Calu3 (cell line): ENCODE measurements around the gene CD101. TPM values are rescaled to one million over a fixed set of nuclear protein-coding genes. Genes with fewer than 3 reads are reported as not detected.

Experiments
- Bru-seq: library from RNA; stranded (reverse); fragments of 400-500 nt; gene quantifications from one replicate; lab custom pipeline; 2021; lab: Mats Ljungman, UMichigan
- BruChase-seq, 2 experiments: library from RNA; stranded (reverse); fragments of 400-500 nt; gene quantifications; one replicate each; lab custom pipeline; 2021; lab: Mats Ljungman, UMichigan
- BruUV-seq: library from RNA; stranded (reverse); fragments of 400-500 nt; replicated peaks from 2 replicates; lab custom pipeline; 2021; lab: Mats Ljungman, UMichigan
- CTCF ChIA-PET: fragments of 300-600 bp; sonication (Branson Sonifier 250); formaldehyde crosslinking; loops from one replicate; lab custom pipeline; 2022; ENCODE audit warnings: antibody characterized with exemption; lab: Charles Lee
- DNase-seq: peaks from one replicate; pipeline ENCODE4 v3.0.0; 2022
- H3K27ac Mint-ChIP-seq: one replicate; pipeline ENCODE4 v1.8.0; 2022; ENCODE audit warnings: mixed read lengths; ENCODE audit not compliant: unreplicated experiment
- H3K27me3 Mint-ChIP-seq: one replicate; pipeline ENCODE4 v1.8.0; 2022; ENCODE audit warnings: mixed read lengths; ENCODE audit not compliant: unreplicated experiment
- H3K36me3 Mint-ChIP-seq: one replicate; pipeline ENCODE4 v1.8.0; 2022; ENCODE audit warnings: mild to moderate bottlenecking, moderate library complexity, mixed read lengths; ENCODE audit not compliant: insufficient read depth, unreplicated experiment
- H3K4me1 Mint-ChIP-seq: one replicate; pipeline ENCODE4 v1.8.0; 2022; ENCODE audit warnings: mild to moderate bottlenecking, low read depth, mixed read lengths; ENCODE audit not compliant: unreplicated experiment
- H3K4me3 Mint-ChIP-seq: one replicate; pipeline ENCODE4 v1.8.0; 2022; ENCODE audit warnings: mild to moderate bottlenecking, low read depth, moderate library complexity, mixed read lengths; ENCODE audit not compliant: unreplicated experiment
- H3K9me3 Mint-ChIP-seq: one replicate; pipeline ENCODE4 v1.8.0; 2022; ENCODE audit warnings: low read depth, mixed read lengths; ENCODE audit not compliant: unreplicated experiment
- CTCF ChIP-seq: fragments of 200-600 bp; IDR thresholded peaks from one replicate; pipeline ENCODE4 v1.8.0; 2022; ENCODE audit warnings: antibody characterized with exemption; ENCODE audit not compliant: unreplicated experiment
- intact Hi-C: fragments of 100-400 bp; cut with micrococcal nuclease; formaldehyde crosslinking; loops from one replicate; pipeline ENCODE4 v1.10.0; 2022; ENCODE audit not compliant: unreplicated experiment
- long read RNA-seq: library from polyadenylated mRNA; stranded (forward); transcript quantifications from one replicate; pipeline ENCODE4 v2.0.0, GENCODE V29; 2022
- total RNA-seq: library from RNA; stranded (reverse); gene quantifications from 2 replicates; pipeline ENCODE4 v1.2.3, GENCODE V29; 2022

The CD101 gene, protein sequence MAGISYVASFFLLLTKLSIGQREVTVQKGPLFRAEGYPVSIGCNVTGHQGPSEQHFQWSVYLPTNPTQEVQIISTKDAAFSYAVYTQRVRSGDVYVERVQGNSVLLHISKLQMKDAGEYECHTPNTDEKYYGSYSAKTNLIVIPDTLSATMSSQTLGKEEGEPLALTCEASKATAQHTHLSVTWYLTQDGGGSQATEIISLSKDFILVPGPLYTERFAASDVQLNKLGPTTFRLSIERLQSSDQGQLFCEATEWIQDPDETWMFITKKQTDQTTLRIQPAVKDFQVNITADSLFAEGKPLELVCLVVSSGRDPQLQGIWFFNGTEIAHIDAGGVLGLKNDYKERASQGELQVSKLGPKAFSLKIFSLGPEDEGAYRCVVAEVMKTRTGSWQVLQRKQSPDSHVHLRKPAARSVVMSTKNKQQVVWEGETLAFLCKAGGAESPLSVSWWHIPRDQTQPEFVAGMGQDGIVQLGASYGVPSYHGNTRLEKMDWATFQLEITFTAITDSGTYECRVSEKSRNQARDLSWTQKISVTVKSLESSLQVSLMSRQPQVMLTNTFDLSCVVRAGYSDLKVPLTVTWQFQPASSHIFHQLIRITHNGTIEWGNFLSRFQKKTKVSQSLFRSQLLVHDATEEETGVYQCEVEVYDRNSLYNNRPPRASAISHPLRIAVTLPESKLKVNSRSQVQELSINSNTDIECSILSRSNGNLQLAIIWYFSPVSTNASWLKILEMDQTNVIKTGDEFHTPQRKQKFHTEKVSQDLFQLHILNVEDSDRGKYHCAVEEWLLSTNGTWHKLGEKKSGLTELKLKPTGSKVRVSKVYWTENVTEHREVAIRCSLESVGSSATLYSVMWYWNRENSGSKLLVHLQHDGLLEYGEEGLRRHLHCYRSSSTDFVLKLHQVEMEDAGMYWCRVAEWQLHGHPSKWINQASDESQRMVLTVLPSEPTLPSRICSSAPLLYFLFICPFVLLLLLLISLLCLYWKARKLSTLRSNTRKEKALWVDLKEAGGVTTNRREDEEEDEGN
- 0.31 and 0.76 TPM in 2 replicates for total RNA-seq
- Bru-seq, nascent RNA = percentile 26 among the genes with signal in this experiment
- BruChase-seq, experiment 1, labeled RNA remaining after a 6-hour chase = percentile 32 among the genes with signal in this experiment
- BruChase-seq, experiment 2, labeled RNA remaining after a 2-hour chase = percentile 30 among the genes with signal in this experiment
- long read RNA-seq = 0 reads

GRCh38 chr1:117001254-117001927, at the start of gene CD101:
Gene CD101, plus strand, starts transcription at chr1:117001760. Its CDS starts 58 bp downstream, at chr1:117001818.
- Mint-ChIP-seq H3K9me3 (no peaks in the 10 kb centered on the region), H3K4me3 (no peak within 1 kb of the TSS), H3K36me3 (peaks cover 12% of the 10 kb centered on the region), H3K4me1 (peaks cover 37% of the 10 kb centered on the region), H3K27ac (no peak within 1 kb of the TSS), H3K27me3 (no peaks in the 10 kb centered on the region)
- TF ChIP-seq CTCF = no peak
- BruUV-seq = no TSS peak
- CTCF ChIA-PET = no interaction called here
- intact Hi-C loops = no loop called here
- no peak for DNase-seq

DNA sequence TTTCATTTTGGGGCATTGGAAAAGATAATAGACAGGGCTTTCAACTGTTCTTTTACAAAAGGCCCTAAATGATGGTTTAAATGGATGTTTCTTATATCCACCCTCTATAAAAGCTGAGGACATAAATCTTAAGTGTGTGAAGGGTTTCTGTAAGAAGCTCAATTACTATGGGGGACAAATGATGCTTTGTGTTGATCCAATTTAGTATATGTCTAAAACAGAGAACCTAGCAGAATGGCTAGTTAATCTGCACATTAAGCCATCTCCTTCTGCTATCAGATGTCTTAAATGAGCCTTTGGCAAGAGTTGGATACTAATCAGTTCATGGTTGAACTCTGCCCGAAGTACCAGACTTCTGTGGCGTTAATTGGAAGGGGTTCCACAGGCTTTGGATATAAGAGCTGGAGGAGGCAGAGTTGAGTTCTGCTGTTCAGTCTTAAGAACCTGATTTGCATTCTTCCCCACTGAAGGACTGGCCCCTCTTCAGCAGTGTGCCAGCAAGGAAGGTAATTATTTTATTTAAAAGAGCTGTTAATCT, 48.8 kb upstream of the CD101 start:
- intact Hi-C loops = no loop called here
- CTCF ChIA-PET = no interaction called here
- Mint-ChIP-seq H3K27ac (no peak overlapping the region), H3K9me3 (no peaks in the 10 kb centered on the region), H3K27me3 (no peaks in the 10 kb centered on the region), H3K4me3 (no peak overlapping the region), H3K36me3 (no peaks in the 10 kb centered on the region), H3K4me1 (no peaks in the 10 kb centered on the region)
- BruUV-seq = no TSS peak
- no peak for TF ChIP-seq CTCF
- no peak for DNase-seq

DNA sequence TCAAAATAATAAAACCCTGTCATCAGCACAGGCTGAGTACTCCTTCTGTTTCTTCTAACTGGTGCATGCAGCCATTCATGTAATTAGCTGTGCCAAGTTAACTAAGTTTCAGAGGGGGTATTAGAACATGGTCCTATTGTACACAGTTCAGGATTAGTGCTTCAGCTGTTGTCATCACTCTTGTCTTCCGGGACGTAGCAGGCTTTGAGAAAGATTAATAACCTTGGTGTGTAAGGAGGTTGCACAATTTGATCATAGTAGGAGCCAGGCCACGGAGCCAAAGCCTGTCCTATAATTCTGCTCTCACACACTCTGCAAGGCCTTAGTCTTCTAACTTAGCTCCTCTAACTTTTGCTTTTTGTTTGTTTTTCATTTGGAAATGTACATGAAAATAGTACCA, 47.1 kb upstream of the CD101 start:
- DNase-seq = no peak
- no peaks in the 10 kb centered on the region for H3K36me3 Mint-ChIP-seq
- intact Hi-C loops = no loop called here
- H3K27ac Mint-ChIP-seq = no peak overlapping the region
- CTCF ChIA-PET = interaction anchor here (0.6 kb wide), 1 partner anchor 70 kb away, joined by 5 read pairs; no protein-coding TSS in a partner anchor
- BruUV-seq = no TSS peak
- no peaks in the 10 kb centered on the region for H3K27me3 Mint-ChIP-seq
- no peak for TF ChIP-seq CTCF
- no peak overlapping the region for H3K4me3 Mint-ChIP-seq
- H3K9me3 Mint-ChIP-seq = no peaks in the 10 kb centered on the region
- H3K4me1 Mint-ChIP-seq = no peaks in the 10 kb centered on the region
